HL-60 (cell line): ENCODE data around the gene CCDC88C.

Source experiments
- DNase-seq, 2 experiments: peaks; one replicate each; pipeline ENCODE4 v3.0.0-alpha.2; 2010 to 2020; ENCODE audit warnings: low read depth in 1 of 2, low spot score in 1 of 2
- H3K27ac ChIP-seq: fragments of 250-450 bp; sonication (Bioruptor Pico); replicated peaks from 2 replicates; pipeline ENCODE4 v1.5.1; 2020; ENCODE audit warnings: mild to moderate bottlenecking, moderate library complexity
- H3K27me3 ChIP-seq: fragments of 250-450 bp; sonication (Bioruptor Pico); 2 replicates; pipeline ENCODE4 v1.5.1; 2021; ENCODE audit warnings: mild to moderate bottlenecking, moderate library complexity; ENCODE audit not compliant: insufficient read depth, poor library complexity, severe bottlenecking
- H3K4me3 ChIP-seq: replicated peaks from 2 replicates; pipeline ENCODE4 v1.5.1; 2011; ENCODE audit warnings: mild to moderate bottlenecking, control low read depth, low read length; ENCODE audit not compliant: insufficient read depth
- GABPA ChIP-seq: IDR thresholded peaks from 2 replicates; pipeline ENCODE4 v1.6.1; 2012; ENCODE audit warnings: low read depth
- POLR2AphosphoS5 ChIP-seq: IDR thresholded peaks from 2 replicates; pipeline ENCODE4 v1.6.1; 2012; ENCODE audit warnings: low read depth
- SPI1 ChIP-seq: IDR thresholded peaks from 2 replicates; pipeline ENCODE4 v1.6.1; 2012; ENCODE audit warnings: low read depth, mild to moderate bottlenecking, borderline replicate concordance
- TF ChIP-seq, protein P1 (sequence below): IDR thresholded peaks from 2 replicates; pipeline ENCODE4 v1.6.1; 2012; ENCODE audit warnings: low read depth; ENCODE audit not compliant: insufficient replicate concordance
- TF ChIP-seq, protein P2 (sequence below): IDR thresholded peaks from one replicate; pipeline ENCODE4 v1.5.1; 2011; ENCODE audit warnings: low read length, control low read depth, inconsistent platforms; ENCODE audit not compliant: insufficient read depth

CCDC88C gene

DNA sequence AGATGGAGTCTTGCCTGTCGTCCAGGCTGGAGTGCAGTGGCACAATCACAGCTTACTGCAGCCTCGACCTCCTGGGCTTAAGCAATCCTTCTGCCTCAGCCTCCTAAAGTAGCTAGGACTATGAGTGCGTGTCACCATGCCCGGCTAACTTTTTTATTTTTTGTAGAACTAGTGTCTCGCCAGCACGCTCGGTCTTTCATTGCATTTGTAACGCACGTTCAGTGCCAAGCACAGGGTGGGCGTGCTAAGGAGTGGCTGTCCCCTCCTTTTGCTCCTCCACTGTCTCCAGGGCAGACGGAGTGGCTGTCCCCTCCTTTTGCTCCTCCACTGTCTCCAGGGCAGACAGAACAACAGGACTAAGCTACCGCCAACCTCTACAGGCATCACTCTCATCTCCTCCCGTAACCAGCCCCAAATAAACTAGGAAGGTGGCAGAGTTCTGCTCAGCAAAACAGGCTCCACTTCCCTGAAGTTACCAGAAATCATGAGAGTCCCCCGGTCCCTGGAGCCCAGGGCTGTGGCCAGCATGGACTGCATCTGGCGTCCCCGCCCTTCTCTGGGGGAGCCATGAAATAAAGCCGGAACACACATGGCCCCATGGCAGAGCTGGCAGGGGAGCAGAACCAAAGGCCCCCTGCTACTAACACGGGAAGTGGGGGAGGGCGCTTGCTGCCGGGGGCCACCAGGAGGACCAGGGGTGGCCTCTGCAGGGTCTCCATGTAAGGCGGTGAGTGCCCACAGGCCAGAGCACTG is 60.2 kb downstream of the CCDC88C start:
- Histone ChIP-seq H3K27me3 (no peaks in the 10 kb centered on the region), H3K4me3 (no peak overlapping the region), H3K27ac (no peak overlapping the region)
- no peak for DNase-seq
- TF ChIP-seq, protein P1, sequence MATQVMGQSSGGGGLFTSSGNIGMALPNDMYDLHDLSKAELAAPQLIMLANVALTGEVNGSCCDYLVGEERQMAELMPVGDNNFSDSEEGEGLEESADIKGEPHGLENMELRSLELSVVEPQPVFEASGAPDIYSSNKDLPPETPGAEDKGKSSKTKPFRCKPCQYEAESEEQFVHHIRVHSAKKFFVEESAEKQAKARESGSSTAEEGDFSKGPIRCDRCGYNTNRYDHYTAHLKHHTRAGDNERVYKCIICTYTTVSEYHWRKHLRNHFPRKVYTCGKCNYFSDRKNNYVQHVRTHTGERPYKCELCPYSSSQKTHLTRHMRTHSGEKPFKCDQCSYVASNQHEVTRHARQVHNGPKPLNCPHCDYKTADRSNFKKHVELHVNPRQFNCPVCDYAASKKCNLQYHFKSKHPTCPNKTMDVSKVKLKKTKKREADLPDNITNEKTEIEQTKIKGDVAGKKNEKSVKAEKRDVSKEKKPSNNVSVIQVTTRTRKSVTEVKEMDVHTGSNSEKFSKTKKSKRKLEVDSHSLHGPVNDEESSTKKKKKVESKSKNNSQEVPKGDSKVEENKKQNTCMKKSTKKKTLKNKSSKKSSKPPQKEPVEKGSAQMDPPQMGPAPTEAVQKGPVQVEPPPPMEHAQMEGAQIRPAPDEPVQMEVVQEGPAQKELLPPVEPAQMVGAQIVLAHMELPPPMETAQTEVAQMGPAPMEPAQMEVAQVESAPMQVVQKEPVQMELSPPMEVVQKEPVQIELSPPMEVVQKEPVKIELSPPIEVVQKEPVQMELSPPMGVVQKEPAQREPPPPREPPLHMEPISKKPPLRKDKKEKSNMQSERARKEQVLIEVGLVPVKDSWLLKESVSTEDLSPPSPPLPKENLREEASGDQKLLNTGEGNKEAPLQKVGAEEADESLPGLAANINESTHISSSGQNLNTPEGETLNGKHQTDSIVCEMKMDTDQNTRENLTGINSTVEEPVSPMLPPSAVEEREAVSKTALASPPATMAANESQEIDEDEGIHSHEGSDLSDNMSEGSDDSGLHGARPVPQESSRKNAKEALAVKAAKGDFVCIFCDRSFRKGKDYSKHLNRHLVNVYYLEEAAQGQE = no peak
- TF ChIP-seq POLR2AphosphoS5 (no peak), GABPA (no peak), SPI1 (no peak)
- TF ChIP-seq, protein P2, sequence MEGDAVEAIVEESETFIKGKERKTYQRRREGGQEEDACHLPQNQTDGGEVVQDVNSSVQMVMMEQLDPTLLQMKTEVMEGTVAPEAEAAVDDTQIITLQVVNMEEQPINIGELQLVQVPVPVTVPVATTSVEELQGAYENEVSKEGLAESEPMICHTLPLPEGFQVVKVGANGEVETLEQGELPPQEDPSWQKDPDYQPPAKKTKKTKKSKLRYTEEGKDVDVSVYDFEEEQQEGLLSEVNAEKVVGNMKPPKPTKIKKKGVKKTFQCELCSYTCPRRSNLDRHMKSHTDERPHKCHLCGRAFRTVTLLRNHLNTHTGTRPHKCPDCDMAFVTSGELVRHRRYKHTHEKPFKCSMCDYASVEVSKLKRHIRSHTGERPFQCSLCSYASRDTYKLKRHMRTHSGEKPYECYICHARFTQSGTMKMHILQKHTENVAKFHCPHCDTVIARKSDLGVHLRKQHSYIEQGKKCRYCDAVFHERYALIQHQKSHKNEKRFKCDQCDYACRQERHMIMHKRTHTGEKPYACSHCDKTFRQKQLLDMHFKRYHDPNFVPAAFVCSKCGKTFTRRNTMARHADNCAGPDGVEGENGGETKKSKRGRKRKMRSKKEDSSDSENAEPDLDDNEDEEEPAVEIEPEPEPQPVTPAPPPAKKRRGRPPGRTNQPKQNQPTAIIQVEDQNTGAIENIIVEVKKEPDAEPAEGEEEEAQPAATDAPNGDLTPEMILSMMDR = no peak

DNA sequence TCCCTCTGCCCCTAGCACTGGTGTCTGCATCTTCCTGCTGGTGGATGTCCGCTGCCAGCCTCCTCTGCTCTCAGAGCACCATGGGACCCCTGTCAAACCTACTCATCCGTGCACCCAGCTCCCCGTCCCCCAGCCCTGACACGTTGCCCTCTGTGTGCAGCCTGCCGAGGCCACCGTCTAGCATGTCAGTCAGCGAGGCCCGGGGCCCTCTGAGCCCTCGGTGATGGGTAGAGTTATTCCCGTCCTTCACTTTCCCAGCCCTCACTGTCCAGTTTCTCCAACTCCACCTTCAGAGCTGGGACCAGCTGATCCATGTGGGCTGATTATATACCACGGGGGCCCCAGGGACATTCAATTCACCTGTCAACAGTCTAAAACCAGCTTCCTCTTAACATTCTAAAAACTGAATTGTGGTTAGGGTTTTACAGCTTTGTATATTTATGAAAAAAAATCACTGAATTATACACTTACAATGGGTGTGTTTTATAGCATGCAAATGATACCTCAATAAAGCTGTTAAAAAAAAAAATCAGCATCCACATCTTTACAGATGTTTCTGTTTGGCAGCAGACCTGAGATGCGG is 61.3 kb downstream of the CCDC88C start:
- H3K27ac ChIP-seq = no peak overlapping the region
- no peak overlapping the region for H3K4me3 ChIP-seq
- no peak for TF ChIP-seq GABPA
- no peak for DNase-seq
- no peaks in the 10 kb centered on the region for H3K27me3 ChIP-seq

GRCh38 chr14:91354979-91355685 is 62.5 kb downstream of the CCDC88C start:
- H3K27ac ChIP-seq = no peak overlapping the region
- TF ChIP-seq SPI1 (no peak), GABPA (no peak), POLR2AphosphoS5 (no peak)
- TF ChIP-seq, protein P1 = no peak
- TF ChIP-seq, protein P2 = no peak
- H3K27me3 ChIP-seq = no peaks in the 10 kb centered on the region
- no peak for DNase-seq
- H3K4me3 ChIP-seq = no peak overlapping the region

DNA sequence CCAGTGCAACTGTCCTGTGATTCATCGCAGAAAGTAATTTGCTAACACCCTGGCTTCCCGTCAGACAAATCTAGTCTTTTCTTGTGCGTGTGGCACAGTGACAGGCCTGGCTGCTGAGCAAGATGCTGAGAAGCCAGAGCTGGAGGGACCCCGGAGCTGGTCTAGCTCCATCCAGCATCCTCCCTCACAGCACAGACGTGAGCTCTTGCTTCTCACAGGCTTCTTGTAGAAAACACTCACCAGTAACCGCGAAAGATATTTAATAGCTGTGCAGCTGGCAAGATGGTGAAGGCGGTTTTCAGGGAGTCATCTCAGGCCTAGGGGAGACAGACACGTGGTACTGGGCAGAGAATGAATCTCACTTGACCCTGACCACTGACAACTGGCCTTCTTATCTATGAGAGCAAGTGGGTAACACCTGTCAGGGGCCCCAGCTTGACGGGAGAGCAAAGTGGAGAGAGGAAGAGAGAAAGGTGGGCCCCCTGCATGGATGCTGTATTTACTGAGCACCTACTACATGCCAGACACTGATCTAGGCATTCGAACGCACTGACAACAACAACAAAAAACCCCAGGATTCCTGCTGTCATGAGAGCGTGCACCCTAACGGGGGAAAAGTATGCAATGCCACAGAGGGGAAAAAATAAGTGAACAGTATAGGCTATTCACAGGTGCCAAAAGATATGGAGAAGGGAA is 63.3 kb downstream of the CCDC88C start:
- H3K4me3 ChIP-seq = no peak overlapping the region
- no peaks in the 10 kb centered on the region for H3K27me3 ChIP-seq
- no peak overlapping the region for H3K27ac ChIP-seq
- no peak for DNase-seq
- TF ChIP-seq POLR2AphosphoS5 (no peak), SPI1 (no peak), GABPA (no peak)
- TF ChIP-seq, protein P1 = no peak
- TF ChIP-seq, protein P2 = no peak
